Hindlimb muscle (tissue), 1 donor: Measurements from ENCODE around the gene KRT77. TPM values are rescaled to one million over a fixed set of nuclear protein-coding genes. Genes with fewer than 3 reads are reported as not detected.
"Not testable (repeated sequence)": the region's sequence is repeated elsewhere in the genome, so short reads cannot be mapped to it uniquely, and the experiment has no call there.

Experiments used
- DNase-seq: peaks from one replicate; pipeline ENCODE4 v3.0.0-alpha.2; 2013
- polyA plus RNA-seq: library from polyadenylated mRNA; unstranded; fragments of 120-200 nt; gene quantifications from one replicate; pipeline ENCODE4 v1.2.1, GENCODE V29; 2013; ENCODE audit not compliant: insufficient read length

The KRT77 gene
- polyA plus RNA-seq, 1 donor = 0.32 TPM

GRCh38 chr12:52674433-52674775 is 28.9 kb downstream of the KRT77 start:
- DNase-seq = no peak

GRCh38 chr12:52673713-52674432 is 29.5 kb downstream of the KRT77 start:
- DNase-seq = no peak

GRCh38 chr12:52673217-52673616 is 30.1 kb downstream of the KRT77 start:
- no peak for DNase-seq

GRCh38 chr12:52672321-52672933 is 30.9 kb downstream of the KRT77 start:
- DNase-seq = no peak

- DNase-seq = no peak
Observed at GRCh38 chr12:52670961-52671360, 32.4 kb downstream of the KRT77 start.

GRCh38 chr12:52670506-52670905 is 32.8 kb downstream of the KRT77 start:
- no peak for DNase-seq

- DNase-seq = not testable (repeated sequence)
Observed at GRCh38 chr12:52669941-52670340, 33.4 kb downstream of the KRT77 start.

- no peak for DNase-seq
Observed at GRCh38 chr12:52669426-52669825, 33.9 kb downstream of the KRT77 start.

- DNase-seq = no peak
Observed at GRCh38 chr12:52667931-52668330, 35.4 kb downstream of the KRT77 start.

- DNase-seq = no peak
Observed at GRCh38 chr12:52667509-52667908, 35.8 kb downstream of the KRT77 start.

- no peak for DNase-seq
Observed at GRCh38 chr12:52666471-52666870, 36.9 kb downstream of the KRT77 start.

- no peak for DNase-seq
Observed at GRCh38 chr12:52663420-52663819, 39.9 kb downstream of the KRT77 start.

GRCh38 chr12:52662918-52663229 is 40.5 kb downstream of the KRT77 start:
- no peak for DNase-seq

- no peak for DNase-seq
Observed at GRCh38 chr12:52662093-52662917, 41.0 kb downstream of the KRT77 start.

GRCh38 chr12:52661668-52662067 is 41.7 kb downstream of the KRT77 start:
- no peak for DNase-seq

- DNase-seq = no peak
Observed at GRCh38 chr12:52660934-52661499, 42.3 kb downstream of the KRT77 start.

GRCh38 chr12:52659951-52660350 is 43.4 kb downstream of the KRT77 start:
- DNase-seq = no peak

- DNase-seq = no peak
Observed at GRCh38 chr12:52659395-52659794, 43.9 kb downstream of the KRT77 start.

- DNase-seq = no peak
Observed at GRCh38 chr12:52658196-52658595, 45.1 kb downstream of the KRT77 start.

- no peak for DNase-seq
Observed at GRCh38 chr12:52657250-52657902, 45.9 kb downstream of the KRT77 start.

- DNase-seq = no peak
Observed at GRCh38 chr12:52656616-52657015, 46.7 kb downstream of the KRT77 start.

- DNase-seq = no peak
Observed at GRCh38 chr12:52655720-52656124, 47.6 kb downstream of the KRT77 start.

GRCh38 chr12:52655251-52655650 is 48.1 kb downstream of the KRT77 start:
- DNase-seq = no peak
